ENCODE measurements around the gene CEP131.

- TF ChIP-seq CTCF (IDR thresholded peaks at IDR 0.05), result no peak
- no peak for TF ChIP-seq POLR2A (IDR thresholded peaks at IDR 0.05)
Observed at GRCh38 chr17:81210868-81211267, 11.9 kb downstream of the CEP131 start.
